ENCODE data around the gene SPRR5.

Gene SPRR5, protein sequence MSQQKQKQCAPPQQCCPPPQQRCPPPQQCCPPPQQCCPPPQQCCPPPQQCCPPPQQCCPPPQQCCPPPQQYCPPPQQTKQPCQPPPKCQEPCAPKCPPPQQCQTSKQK
- 0 reads per million in 17 experiments for total RNA-seq

DNA sequence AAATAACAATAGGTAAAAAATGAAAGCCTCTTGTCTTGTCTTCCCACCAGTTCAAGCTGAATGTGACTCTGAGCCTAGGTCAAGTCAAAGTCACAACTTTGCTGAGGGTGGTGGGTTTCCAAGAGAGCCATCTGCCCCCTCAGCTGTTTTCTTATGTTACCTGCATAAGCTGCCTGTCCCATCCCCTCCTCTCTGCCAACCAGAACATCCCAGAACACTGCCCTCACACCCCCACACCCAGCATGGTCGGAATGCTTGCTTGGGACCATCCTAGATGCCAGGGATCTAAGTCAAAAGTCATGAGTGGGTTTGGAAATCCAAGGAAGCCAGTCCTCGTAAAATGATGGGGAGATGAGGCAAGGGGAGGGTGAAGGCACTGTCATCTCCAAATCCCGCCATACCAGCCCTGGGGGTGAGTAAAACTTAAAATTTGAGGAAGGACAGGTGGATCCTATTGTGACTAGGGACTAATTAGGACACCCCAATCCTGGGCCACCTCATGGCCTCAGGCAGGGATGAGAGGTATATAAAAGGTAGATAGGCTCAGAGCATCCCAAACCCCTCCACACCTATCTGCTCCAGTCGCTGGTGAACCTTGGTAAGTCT is at the start of gene SPRR5:
SPRR5 (plus strand) TSS at position 556 of the 606 bp plus-strand sequence. CDS start 1,349 bp downstream, outside the sequence.
- no peak for DNase-seq

DNA sequence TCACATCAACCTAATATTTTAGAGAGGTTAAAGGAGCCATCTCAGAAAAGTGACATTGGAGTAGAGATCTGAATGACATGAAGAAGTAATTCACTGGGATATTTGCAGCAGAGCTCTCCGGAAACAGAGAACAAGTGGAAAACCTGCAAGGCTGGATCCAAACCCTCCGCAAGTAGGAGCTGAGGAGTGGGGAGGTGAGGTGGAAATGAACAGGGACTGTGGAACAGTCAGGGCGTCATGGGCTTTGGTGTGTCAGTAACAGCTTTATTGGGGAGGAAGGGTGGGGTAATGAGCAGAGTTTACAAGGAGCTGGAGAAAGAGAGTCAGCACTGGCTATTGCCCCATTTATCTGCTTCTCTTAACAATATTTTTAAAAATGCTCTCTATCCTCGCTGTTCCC is 48.0 kb upstream of the SPRR5 start:
- DNase-seq = no peak

DNA sequence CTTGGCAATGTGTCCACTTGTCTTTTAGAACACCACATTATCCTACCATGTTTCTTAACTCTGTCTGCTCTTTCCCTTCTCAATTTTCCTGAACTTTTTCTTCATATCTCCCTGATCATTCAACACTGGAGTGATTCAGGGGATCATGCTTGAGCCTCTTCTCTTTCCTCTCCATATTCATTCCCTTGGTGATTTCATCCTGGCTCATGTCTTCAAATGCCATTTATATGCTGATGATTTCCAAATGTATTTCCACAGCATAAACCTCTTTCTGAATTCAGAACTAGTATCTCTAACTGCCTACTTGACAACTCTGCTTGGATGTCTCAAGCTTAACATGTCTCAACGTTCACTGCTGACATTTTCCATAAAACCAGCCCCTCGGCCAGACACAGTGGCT is 47.1 kb upstream of the SPRR5 start:
- DNase-seq = no peak

DNA sequence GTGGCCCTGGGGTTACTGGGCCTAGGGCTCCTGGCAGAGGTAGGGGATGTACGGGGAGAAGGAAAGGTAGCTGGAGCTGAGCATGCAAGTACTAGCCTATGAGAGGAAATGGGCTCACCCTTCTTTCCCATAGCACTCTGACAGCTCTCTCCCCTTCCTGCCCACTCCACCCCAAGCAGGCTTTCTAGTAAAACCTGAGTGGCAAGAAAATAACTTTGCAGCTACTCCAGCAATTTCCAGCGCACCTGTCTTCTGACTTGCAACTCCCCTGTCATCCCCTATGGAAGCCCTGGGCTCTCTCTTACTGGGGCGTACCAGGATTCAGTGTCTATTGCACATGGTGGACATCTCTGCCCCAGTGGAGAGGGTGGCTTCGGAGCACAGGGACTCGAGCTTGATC is 45.4 kb upstream of the SPRR5 start:
- no peak for DNase-seq

DNA sequence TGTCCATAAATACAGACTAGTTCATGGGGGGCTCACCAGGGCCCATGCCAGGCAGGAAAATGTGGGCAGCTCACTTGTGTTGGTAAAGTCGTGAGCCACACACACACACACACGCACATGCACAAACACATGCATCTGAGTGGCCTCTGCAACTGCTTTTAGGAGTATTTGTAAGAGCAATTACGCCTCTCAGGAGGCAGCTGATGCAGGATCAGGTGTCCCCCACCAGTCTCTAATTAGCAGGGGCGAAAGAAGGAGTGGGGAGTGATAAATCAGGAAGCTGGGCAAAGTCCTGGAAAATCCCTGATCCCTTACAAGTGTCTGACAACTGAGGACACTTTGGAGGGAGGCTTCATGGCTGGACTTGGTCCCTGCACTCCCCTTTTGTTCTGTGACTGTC is 44.4 kb upstream of the SPRR5 start:
- no peak for DNase-seq

DNA sequence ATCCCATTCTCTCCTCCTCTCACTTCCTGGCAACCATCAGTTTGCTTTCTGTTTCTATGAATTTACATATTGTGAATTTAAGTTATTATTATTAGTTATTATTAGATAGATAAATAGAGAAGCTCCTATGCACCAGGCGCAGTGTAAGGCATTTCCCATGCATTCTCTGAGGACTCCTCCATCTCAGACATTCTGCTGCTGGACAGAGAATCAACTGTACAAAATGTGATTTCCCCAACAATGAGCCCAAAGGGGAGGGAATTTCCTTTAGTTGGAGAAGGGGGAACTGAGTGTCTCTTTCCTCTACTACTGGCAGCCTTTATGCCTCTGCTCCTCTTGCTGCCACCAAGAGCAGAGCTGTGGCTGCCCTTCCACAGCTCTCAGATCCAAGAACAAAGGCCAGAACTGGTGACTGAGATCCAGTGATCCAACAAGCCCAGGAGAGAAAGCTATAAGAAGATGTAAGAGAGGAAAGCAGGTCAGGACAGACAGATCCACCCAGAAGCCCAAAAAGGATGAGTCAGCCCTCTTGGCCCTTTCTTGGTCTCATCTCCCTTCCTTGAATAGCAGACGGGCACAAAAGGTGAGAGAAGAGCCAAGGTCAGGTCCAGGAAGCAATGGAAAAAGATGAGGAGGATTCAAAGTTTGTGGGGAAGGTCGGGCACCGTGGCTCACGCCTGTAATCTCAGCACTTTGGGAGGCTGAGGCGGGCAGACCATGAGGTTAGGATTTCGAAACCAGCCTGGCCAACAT is 42.1 kb upstream of the SPRR5 start:
- no peak for DNase-seq

DNA sequence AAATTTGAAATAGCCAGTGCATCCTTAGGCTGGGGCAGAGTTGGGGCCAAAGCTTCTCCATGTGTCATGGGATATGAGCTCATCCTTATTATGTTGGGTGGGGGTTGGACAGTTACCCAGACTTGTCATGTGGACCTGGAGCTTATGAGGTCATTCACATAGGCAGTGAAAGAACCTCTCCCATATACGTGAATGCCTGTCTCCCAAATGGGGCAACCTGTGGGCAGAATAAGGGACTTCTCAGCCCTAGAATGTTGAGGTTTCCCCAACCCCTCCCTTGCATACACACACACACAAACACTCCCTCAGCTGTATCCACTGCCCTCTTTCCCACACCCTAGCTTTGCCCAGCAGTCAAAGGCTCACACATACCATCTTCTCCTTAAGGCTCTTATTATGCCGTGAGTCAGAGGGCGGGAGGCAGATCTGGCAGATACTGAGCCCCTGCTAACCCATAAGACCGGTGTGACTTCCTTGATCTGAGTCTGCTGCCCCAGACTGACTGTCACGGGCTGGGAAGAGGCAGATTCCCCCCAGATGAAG is 40.9 kb upstream of the SPRR5 start:
- peak; percentile 4 to 35 (median 20) for DNase-seq

DNA sequence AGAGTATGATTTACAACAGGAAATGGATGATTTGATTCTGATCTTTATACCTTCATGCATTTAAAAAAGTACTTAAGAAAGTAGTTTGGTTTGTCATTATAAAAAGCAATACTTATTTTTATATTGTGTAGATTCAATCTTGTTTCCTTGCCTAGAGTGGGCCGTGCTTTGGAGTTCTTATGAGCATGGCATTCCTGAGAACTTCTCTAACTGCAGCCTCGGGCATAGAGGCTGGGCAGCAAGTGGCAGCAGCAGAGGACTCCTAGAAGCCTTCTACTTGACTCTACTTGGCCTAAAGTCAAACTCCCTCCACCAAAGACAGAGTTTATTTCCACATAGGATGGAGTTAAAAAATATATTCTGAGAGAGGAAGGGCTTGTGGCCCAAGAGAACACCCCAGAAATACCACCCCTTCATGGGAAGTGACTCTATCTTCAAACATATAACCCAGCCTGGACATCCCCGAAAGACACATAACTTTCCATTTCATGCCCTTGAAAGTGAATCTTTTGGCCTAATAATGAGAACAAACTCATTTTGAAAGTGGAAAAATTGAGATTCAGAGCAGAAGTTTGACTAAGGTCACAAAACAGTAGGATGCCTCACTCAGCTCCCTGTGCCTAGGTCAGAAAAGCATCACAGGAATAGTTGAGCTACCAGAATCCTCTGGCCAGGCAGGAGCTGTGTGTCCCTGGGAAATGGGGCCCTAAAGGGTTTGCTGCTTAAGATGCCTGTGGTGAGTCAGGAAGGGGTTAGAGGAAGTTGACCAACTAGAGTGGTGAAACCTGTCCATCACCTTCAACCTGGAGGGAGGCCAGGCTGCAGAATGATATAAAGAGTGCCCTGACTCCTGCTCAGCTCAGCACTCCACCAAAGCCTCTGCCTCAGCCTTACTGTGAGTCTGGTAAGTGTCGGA is 39.1 kb upstream of the SPRR5 start, which contains the start of gene IVL:
IVL (plus strand) TSS at position 861 of the 916 bp plus-strand sequence. CDS start 1,252 bp downstream, outside the sequence.
- no peak for DNase-seq

DNA sequence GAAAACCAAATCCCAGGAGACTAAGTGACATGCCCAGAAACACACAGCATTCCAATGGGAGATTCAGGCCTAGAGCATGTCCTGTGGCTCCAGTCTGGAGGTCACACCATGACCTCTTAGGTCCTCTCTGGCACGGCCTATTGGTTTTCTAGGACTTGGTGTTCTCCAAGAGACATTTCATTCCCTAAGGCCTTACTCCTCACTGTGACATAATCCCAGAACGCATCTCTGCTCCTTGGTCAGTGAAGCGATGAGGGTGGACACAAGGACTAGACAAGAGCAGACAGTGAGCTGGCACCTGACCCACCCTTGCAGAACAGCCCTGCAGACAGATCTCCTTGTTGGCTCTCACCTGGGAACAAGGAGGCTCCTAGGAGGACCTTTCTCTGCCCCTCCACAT is 37.8 kb upstream of the SPRR5 start:
- DNase-seq = no peak

DNA sequence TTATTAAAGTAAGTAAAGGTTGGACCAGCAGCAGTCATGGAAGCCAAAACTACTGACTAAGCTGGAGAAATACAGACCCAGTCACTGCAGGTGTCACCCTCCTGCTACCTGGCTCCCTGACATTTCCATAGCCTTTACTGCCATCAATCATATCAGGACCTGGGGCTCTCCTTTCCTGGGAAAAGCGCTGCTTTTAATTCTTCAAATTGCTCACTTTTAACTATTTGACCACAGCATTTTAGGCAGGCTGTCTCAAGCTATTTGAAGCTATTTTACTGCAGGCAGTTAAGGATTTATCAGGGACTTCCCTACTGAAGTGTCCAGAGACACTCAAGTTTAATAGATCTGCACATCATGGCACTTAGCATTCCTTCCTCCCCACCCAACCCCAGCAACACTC is 34.5 kb upstream of the SPRR5 start:
- no peak for DNase-seq

DNA sequence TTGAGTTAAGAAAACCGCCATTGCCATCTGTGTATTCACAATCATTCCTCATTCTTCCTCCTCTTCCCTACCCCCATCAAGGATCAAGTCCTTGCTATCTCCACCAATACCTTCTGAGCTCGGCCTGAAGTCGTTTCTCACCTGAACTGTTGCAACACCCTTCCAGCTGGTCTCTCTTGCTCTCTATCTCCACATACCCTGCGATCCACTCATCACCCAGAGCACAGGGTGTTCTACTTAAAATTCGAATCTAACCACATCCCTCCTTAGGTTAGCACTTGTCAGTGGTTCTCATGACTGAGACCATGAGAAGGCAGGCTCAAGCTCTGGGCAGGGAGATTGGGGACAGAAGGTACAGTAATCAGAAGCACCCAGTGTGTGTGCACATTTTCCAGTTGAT is 34.1 kb upstream of the SPRR5 start:
- no peak for DNase-seq

DNA sequence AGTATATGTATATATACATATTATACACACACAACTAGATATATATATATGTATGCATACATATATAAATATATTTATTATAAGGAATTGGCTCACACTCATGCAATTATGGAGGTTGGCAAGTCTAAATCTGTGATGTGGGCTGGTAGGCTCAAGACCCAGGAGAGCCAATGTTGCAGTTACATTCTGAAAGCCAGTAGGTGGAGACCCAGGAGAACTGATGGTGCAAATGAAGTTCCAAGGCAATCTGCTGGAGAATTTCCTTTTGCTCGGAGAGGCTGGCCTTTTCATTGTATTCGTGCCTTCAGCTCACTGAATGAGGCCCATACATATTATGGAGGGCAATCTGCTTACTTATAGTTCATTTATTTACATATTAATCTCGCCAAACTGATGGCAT is 29.2 kb upstream of the SPRR5 start:
- peak in 1 of 4 experiments; percentile 14 for DNase-seq

DNA sequence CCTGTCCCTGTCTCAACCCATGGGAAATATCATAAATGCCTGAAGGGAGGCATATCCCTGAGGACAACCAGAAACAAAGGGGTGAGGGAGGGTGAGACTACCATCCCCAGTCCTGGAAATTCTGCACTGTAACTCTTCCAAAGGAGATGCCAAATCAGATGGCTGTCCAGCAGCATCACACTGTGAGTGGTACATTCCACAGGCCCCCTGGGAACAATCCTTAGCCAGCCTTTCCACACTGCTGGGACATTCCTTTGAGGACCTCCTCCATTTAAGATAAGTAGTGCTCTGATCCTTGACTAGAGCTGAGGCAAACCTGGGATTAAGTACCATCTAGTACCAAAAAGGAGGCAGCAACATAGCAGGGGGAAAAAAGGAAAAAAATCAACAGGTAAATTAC is 27.9 kb upstream of the SPRR5 start:
- DNase-seq = no peak

DNA sequence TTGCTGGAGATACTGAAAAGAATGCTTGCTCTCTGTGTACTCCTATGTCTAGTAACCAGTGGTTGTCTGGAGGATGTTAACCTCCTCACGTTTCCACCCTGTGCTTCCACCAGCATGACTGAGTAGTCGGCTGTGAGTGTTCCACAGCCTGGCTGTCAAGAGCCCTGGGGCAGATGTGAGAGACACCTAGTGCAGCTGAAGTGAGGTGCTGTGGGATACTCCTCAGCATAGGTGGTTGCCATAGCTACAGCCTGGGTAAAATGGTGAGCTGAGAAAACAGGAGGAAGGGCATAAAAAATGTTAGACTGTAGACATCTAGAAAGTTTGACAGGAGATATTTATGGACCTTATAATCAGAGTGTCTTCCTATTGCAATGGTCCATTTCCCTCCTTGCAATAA is 22.8 kb upstream of the SPRR5 start:
- no peak for DNase-seq

DNA sequence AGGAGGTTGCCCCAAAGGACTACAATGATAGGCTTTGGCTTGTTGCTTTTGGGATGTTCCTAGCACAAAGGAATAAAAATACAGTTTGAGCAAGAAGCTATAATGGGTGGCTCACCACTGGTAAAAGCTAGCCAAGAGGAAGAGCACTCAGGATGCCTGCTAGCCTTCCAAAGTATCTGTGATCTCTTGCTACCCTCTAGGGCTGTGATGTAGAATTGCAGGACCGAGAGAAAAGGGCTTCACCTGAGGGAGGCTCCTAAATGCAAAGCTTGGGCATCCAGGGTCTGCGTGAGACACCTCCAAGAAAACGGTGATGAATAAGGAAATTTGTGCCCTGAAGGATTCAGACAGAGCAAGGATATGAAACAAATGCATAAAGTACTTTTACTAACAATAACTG is 20.9 kb upstream of the SPRR5 start:
- DNase-seq = peak in 3 of 4 experiments; percentile 20 to 31 (median 24)

DNA sequence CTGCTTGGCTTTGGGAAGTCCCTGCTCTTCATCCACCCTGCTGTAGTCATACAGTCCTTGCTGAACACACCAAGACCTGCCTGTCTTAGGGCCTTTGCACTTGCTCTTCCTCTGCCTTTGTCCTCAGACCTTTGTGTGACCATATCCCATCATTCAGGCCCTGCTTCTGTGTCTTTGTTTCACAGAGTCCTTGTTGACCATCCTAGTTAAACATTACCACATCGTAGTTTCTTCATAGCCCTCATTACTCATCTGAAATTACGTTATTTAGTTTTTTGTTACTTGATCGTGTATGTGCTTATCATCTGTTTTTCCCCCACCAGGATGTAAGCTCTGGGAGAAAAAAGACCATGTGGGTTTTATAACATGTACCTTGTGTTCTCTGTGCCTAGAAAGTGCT is 18.3 kb upstream of the SPRR5 start:
- DNase-seq = no peak

DNA sequence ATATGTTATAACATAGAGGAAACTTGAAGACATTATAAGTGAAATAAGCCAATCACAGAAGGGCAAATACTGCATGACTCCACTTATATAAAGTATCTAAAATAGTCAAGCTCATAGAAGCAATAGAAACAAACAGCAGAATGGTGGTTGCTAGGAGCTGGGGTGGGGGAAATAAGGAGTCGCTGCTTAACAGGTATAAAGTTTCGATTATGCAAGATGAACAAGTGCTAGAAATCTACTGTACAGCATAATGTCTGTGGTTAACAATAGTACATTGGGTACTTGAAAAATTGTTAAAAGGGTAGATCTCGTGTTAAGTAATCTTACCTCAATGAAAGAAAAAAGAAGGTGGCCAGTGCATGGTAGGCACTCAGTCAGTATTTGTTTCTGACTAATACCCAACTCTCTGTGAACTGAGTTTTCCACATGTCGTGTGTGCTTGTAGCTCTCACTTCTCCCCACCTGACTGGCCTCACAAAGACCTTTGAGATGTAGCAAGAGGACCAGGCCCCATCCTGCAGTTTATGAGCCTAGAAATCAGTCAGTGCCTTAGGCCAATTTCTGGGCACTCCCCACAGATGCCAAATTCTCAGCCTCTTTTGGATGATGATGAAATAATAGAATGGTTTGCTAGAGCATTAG is 14.7 kb upstream of the SPRR5 start:
- DNase-seq = no peak

DNA sequence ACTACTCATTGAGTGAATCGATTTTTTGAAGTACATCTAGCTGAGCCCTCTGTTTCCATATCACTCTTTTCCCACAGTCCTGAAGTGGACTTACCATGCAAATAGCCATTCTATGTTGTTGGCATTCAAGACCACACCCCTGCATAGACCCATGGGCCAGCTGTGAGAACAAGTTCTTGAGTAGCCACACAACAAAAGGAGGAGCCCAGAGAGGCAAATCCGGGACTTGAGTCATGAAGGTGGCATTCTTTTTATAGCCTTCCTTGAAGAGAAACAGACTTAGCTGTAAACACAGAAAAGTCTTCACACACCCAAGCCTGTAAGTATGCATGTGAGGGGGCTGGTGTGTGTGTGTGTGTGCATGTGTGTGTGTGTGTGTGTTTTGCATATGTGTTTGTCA is 13.8 kb upstream of the SPRR5 start:
- DNase-seq = no peak

DNA sequence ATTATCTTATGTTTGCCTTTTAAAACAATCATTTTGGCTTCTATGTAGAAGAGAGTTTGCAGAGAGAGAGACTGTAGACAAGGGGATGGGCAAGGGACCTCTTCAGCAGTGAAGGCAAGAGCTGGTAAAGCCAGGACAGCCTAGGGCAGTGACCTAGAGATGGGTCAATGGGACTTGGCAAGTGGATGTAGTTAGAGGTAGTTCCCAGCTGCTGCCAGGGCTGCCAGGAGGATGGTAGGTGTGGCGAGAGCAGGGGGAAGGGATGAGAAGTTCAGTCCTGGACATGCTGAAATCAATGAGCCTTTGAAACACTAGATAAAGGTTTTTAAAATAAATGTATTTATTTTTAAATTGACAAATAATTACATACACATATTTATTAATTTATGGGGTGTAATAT is 6.4 kb upstream of the SPRR5 start:
- no peak for DNase-seq

DNA sequence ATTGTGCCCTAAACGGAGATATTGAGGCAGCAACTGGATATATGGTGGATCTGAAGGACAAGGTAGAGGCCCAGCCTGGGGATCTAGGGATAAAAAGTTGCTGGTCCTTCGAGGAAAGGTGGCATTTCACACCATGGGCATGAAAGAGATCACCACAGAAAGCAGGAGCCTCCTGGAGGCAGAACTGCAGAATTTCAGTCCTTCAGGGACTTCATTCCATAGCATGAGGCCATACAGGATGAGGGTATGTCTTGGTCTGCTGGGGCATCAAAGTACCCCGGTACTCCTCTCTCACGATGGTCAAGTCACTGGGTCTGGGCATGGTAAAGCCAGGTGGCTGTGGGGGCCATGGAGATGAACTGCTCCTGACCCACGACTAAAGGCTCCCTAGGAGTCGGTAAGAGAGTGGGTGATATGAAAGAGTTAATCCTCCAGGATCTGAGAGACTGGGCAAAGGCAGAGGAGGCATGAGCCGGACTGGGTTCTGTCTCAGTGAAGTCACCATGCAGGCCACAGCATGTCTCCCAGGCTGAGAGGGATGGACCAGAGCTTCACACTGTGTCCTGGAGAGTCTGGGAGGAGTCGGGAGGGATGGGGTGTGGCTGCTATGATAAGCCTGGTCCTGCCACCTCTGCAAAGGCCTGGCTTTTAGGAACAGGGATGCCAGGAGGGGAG is 5.8 kb upstream of the SPRR5 start:
- DNase-seq = no peak

DNA sequence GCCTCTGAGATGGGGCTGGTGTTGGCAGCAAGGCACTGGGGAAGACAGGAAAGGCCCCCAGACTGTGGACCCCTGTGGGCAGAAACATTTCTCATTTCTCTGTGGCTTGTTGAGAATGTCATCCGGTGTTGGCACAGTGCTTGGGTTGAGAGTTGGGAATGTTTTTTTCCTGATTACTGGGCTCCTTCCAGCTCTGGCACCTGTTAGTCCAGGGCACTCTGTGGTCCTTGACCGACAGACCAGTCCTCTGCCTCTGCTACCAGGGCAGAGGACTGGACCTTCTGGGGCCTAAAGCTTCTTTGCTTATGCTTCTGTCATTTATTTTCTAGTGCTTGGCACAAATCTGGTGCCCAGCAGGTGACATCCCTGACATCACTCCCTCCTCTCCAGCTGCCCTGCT is 4.8 kb upstream of the SPRR5 start:
- DNase-seq = no peak

DNA sequence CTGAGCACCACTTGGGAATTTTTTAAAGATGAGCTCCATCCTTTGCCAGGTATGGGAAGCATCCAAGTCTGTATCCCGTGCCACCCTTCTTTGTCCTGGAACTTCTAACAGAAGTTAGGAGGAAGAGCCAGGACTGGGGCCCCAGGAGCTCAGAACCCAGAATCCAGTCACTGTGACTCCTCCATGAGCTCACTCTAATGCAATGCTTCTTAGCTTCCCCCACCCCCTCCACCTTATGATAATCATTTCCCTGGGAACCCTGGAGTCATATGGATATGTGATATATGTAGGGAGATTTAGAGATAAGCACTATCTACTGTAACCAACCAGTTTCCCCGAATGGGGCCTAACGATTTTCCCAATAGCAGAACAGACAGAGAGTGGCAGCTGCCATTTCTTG is 758 bp upstream of the SPRR5 start:
- no peak for DNase-seq
